ENCODE data around the gene NAA38. TPM values are rescaled to one million over a fixed set of nuclear protein-coding genes. Genes with fewer than 3 reads are reported as not detected.

NAA38 gene
- total RNA-seq, 2 experiments from 2014 or later = 15.4 to 16.3 TPM

DNA sequence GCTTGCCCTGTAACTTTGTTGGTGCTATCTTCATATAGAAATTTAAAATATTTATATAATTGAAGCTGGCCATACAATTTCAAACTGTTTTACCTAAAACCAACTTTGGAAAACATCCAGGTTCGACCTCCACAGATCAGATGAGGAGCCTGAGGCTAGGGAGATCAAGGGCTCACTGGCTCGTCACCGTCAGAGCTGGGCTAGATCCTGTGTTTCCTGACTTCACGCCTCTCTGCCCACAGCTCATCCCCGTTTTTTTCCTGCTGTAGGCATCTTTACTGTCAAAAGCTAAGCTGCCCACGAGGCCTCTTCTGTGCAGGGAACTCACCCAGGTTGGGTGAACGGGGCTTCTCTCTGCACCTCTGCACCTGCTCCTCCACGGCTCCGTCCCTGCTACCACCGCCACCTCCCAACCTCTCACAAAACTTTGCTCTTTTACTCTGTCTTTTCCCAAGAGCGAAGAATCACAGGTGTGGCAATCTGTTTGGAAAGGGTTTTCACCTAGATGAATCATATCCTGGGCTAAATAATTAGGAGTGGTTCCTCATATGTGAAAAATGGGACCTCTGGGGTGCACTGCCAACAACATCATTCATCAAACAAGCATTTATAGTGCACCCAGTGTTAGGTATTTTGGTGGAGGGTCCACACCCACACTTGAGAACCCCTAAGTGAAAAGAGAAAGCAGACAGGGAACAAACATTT, 48.1 kb downstream of the NAA38 start:
- Mint-ChIP-seq H3K27ac (no peak overlapping the region), H3K9me3 (no peaks in the 10 kb centered on the region), H3K4me1 (ENCODE audit: low read depth) (peaks cover 10% of the 10 kb centered on the region), H3K27me3 (peaks cover 20% of the 10 kb centered on the region), H3K4me3 (no peak overlapping the region), H3K36me3 (ENCODE audit: low read depth) (no peaks in the 10 kb centered on the region)
- intact Hi-C loops (cut with DNase I, micrococcal nuclease) = no loop called here
- POLR2A ChIA-PET = no interaction called here
- CTCF ChIA-PET = no interaction called here
- no peak overlapping the region for H3K4me3 ChIP-seq (ENCODE audit: low read length)
- no peaks in the 10 kb centered on the region for H3K9me3 ChIP-seq (ENCODE audit: control insufficient read depth in 1 of 2, insufficient read depth in 1 of 2, low read length in 2 of 2)
- H3K27me3 ChIP-seq (ENCODE audit: control insufficient read depth in 1 of 2, insufficient read depth in 2 of 2, low read length in 2 of 2) = no peaks in the 10 kb centered on the region
- ATAC-seq (ENCODE audit: poor library complexity) (no peak), DNase-seq (no peak)
- no peak overlapping the region for H3K27ac ChIP-seq (ENCODE audit: low read depth in 1 of 2, low read length in 2 of 2)
- H3K4me1 ChIP-seq (ENCODE audit: insufficient read depth, low read length) = no peaks in the 10 kb centered on the region
- H3K36me3 ChIP-seq (ENCODE audit: insufficient read depth, low read length) = no peaks in the 10 kb centered on the region
- TF ChIP-seq, protein P1, sequence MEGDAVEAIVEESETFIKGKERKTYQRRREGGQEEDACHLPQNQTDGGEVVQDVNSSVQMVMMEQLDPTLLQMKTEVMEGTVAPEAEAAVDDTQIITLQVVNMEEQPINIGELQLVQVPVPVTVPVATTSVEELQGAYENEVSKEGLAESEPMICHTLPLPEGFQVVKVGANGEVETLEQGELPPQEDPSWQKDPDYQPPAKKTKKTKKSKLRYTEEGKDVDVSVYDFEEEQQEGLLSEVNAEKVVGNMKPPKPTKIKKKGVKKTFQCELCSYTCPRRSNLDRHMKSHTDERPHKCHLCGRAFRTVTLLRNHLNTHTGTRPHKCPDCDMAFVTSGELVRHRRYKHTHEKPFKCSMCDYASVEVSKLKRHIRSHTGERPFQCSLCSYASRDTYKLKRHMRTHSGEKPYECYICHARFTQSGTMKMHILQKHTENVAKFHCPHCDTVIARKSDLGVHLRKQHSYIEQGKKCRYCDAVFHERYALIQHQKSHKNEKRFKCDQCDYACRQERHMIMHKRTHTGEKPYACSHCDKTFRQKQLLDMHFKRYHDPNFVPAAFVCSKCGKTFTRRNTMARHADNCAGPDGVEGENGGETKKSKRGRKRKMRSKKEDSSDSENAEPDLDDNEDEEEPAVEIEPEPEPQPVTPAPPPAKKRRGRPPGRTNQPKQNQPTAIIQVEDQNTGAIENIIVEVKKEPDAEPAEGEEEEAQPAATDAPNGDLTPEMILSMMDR (IDR thresholded peaks at IDR 0.05) = no peak

DNA sequence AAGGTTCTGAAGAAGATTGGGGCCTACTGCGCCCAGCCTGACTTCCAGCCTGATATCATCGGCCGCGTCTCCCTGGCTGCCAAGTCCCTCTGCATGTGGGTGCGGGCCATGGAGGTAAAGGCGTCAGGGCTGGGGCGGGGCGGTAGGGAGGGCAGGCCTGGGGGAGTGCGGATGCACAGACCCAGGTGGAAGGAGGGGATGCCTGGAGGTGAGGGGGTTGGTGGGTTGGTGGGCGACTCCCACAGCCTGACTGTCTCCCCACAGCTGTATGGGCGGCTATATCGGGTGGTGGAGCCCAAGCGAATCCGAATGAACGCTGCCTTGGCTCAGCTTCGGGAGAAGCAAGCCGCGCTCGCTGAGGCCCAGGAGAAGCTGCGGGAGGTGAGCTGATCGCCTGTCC, 50.2 kb downstream of the NAA38 start:
- intact Hi-C loops (cut with DNase I, micrococcal nuclease) = no loop called here
- H3K4me3 ChIP-seq (ENCODE audit: low read length) = no peak overlapping the region
- ATAC-seq (ENCODE audit: poor library complexity) = no peak
- TF ChIP-seq, protein P1 (IDR thresholded peaks at IDR 0.05) = no peak
- H3K27me3 Mint-ChIP-seq = peaks cover 26% of the 10 kb centered on the region
- H3K4me3 Mint-ChIP-seq = no peak overlapping the region
- H3K36me3 ChIP-seq (ENCODE audit: insufficient read depth, low read length) = no peaks in the 10 kb centered on the region
- DNase-seq = no peak
- H3K27ac Mint-ChIP-seq = no peak overlapping the region
- peaks cover 10% of the 10 kb centered on the region for H3K4me1 Mint-ChIP-seq (ENCODE audit: low read depth)
- H3K36me3 Mint-ChIP-seq (ENCODE audit: low read depth) = no peaks in the 10 kb centered on the region
- no peaks in the 10 kb centered on the region for H3K4me1 ChIP-seq (ENCODE audit: insufficient read depth, low read length)
- H3K9me3 Mint-ChIP-seq = no peaks in the 10 kb centered on the region
- no peaks in the 10 kb centered on the region for H3K9me3 ChIP-seq (ENCODE audit: control insufficient read depth in 1 of 2, insufficient read depth in 1 of 2, low read length in 2 of 2)
- ChIA-PET POLR2A (no interaction called here), CTCF (no interaction called here)
- H3K27ac ChIP-seq (ENCODE audit: low read depth in 1 of 2, low read length in 2 of 2) = no peak overlapping the region
- H3K27me3 ChIP-seq (ENCODE audit: control insufficient read depth in 1 of 2, insufficient read depth in 2 of 2, low read length in 2 of 2) = peaks cover 0 to 3% of the 10 kb centered on the region in 2 experiments

Other genes with a start within 250 kb of the NAA38 start
- gene FXR2, start 242.7 kb downstream of the NAA38 start, total RNA-seq = 10 to 100 TPM; 20.6 to 22.5 TPM
- gene SAT2, start 229.7 kb downstream of the NAA38 start, total RNA-seq = 10 to 100 TPM; 55.7 to 60.3 TPM
- gene SHBG, start 227.4 kb downstream of the NAA38 start, total RNA-seq = not detected
- under 1 TPM; 0.17 to 0.69 TPM for gene ATP1B2, start 206.6 kb downstream of the NAA38 start, total RNA-seq
- gene TP53, start 170.1 kb downstream of the NAA38 start, total RNA-seq = 10 to 100 TPM; 25.8 to 26.0 TPM
- gene WRAP53, start 169.1 kb downstream of the NAA38 start, total RNA-seq = 1 to 10 TPM; 3.9 to 4.0 TPM
- not detected for gene EFNB3, start 152.4 kb downstream of the NAA38 start, total RNA-seq
- not detected for gene DNAH2, start 139.8 kb downstream of the NAA38 start, total RNA-seq
- gene KDM6B, start 23.3 kb downstream of the NAA38 start, total RNA-seq = 100 to 1,000 TPM; 189 to 191 TPM
- 10 to 100 TPM; 29.3 to 29.6 TPM for gene TMEM88, start 2.5 kb downstream of the NAA38 start, total RNA-seq
- gene CYB5D1, start 444 bp upstream of the NAA38 start, total RNA-seq = 1 to 10 TPM; 8.7 TPM
- gene CHD3, start 31.2 kb upstream of the NAA38 start, total RNA-seq = 100 to 1,000 TPM; 263 to 297 TPM
- gene RNF227, start 58.7 kb upstream of the NAA38 start, total RNA-seq = 1 to 10 TPM; 3.2 to 3.5 TPM
- 1 to 10 TPM; 7.1 to 8.2 TPM for gene KCNAB3, start 72.3 kb upstream of the NAA38 start, total RNA-seq
- 10 to 100 TPM; 39.3 to 39.5 TPM for gene TRAPPC1, start 74.4 kb upstream of the NAA38 start, total RNA-seq
- gene CNTROB, start 74.6 kb upstream of the NAA38 start, total RNA-seq = 10 to 100 TPM; 20.6 to 21.9 TPM
- gene GUCY2D, start 145.1 kb upstream of the NAA38 start, total RNA-seq = under 1 TPM in 1 of 2 experiments, not detected in 1; 0.06 TPM
- not detected for gene ALOX15B, start 181.5 kb upstream of the NAA38 start, total RNA-seq
- under 1 TPM in 1 of 2 experiments, not detected in 1; 0.41 TPM for gene ALOX12B, start 230.2 kb upstream of the NAA38 start, total RNA-seq

Data from CD4-positive, alpha-beta T cell (primary cell).